ENCODE data around the gene MUC6. TPM values are rescaled to one million over a fixed set of nuclear protein-coding genes. Genes with fewer than 3 reads are reported as not detected.

Gene MUC6
- total RNA-seq (not detected), polyA plus RNA-seq (under 1 TPM; 0.01 to 0.07 TPM)
- long read RNA-seq, donor 1, partial matches to known transcripts = 0 of 1 reads
- long read RNA-seq, donor 1, other reads (novel, unspliced or antisense) = 1 of 1 reads
- long read RNA-seq, donor 2, partial matches to known transcripts = 0 of 3 reads
- long read RNA-seq, donor 2, other reads (novel, unspliced or antisense) = 3 of 3 reads
- long read RNA-seq, donor 3 = 0 reads

GRCh38 chr11:1036303-1036923 lies at the start of gene MUC6:
MUC6 (minus strand) TSS chr11:1036718; CDS start chr11:1036655, 63 bp downstream.
- Histone ChIP-seq H3K36me3 (no peaks in the 10 kb centered on the region), H3K4me1 (no peaks in the 10 kb centered on the region), H3K4me3 (no peak within 1 kb of the TSS), H3K27ac (no peak within 1 kb of the TSS), H3K9me3 (no peaks in the 10 kb centered on the region), H3K27me3 (peaks cover 0 to 36% (median 30%) of the 10 kb centered on the region in 7 donors)
- 48 to 68% methylated on average over 35 to 42 of the region's 42 CpGs for WGBS, 2 donors
- ATAC-seq (no peak), DNase-seq (no peak)
- TF ChIP-seq CTCF (IDR thresholded peaks at IDR 0.05) = no peak
- intact Hi-C loops (cut with DNase I) = no loop called here

DNA sequence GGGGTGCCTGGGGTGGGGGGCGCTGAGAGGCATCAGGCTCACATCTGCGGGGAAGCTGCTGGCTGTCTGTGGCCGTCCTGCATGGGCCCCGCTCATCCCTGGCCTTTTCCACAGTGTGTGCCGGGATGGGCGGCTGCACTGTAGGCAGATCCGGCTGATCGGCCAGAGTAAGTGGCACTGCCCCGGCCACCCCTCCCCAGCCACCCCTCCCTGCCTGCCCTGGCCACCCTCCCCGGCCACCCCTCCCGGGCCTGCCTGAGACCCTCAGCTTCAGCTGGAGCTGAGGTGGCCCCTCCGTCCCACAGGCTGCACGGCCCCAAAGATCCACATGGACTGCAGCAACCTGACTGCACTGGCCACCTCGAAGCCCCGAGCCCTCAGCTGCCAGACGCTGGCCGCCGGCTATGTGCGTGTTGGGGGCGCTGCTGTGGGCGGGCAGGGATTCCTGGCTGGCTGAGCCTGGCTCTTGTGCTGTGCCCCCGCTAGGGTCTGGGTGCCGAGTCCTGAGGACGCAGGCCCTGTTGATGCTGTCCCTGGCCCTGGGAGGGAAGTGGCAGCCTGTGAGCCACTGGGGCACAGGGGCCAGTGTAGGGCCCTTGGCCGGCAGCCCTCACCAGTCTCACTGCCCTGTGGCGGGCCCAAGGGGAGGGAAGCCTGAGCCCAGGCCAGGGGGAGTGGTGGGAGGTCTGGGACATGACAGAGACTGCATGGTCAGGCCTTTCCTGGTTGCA lies 49.1 kb upstream of the MUC6 start:
- H3K27me3 ChIP-seq = peaks cover 0 to 7% (median 0%) of the 10 kb centered on the region in 7 donors
- no peaks in the 10 kb centered on the region for H3K4me1 ChIP-seq
- peak in 1 of 8 donors; percentile 14 for ATAC-seq
- H3K4me3 ChIP-seq = no peak overlapping the region
- intact Hi-C loops (cut with DNase I) = no loop called here
- no peak for TF ChIP-seq CTCF (IDR thresholded peaks at IDR 0.05)
- WGBS, 2 donors = 84 to 85% methylated on average over 24 to 26 of the region's 26 CpGs
- no peaks in the 10 kb centered on the region for H3K9me3 ChIP-seq
- DNase-seq = peak in 1 of 2 donors; percentile 5
- H3K36me3 ChIP-seq = no peaks in the 10 kb centered on the region
- no peak overlapping the region for H3K27ac ChIP-seq

DNA sequence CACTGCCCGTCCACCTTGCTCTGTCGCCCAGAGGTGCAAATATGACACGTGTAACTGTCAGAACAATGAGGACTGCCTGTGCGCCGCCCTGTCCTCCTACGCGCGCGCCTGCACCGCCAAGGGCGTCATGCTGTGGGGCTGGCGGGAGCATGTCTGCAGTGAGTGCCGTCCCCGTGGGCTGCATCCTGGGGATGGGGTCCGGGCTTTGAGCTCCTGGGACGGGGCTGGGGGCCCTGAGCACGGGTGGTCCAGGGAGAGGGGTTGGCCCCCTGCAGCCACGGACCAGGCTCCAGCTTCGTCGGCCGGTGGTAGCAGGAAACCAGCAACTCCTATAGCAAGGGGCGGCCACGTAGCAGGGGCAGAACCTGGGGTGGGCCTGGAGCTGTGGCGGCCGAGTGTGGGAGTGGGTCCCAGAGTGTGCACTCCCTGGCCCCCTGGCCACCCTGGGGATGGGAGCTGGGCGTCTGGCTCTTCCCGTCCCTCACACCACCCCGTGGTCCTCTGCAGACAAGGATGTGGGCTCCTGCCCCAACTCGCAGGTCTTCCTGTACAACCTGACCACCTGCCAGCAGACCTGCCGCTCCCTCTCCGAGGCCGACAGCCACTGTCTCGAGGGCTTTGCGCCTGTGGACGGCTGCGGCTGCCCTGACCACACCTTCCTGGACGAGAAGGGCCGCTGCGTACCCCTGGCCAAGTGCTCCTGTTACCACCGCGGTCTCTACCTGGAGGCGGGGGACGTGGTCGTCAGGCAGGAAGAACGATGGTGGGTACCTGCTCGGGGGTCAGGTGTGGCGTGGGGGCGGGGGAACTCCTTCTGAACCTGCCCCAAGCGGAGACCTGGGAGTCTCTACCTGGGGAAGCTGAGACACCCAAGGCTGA lies 48.3 kb upstream of the MUC6 start:
- no peaks in the 10 kb centered on the region for H3K9me3 ChIP-seq
- ATAC-seq (no peak), DNase-seq (no peak)
- WGBS, 2 donors = 72 to 77% methylated on average over 47 to 49 of the region's 49 CpGs
- no peaks in the 10 kb centered on the region for H3K36me3 ChIP-seq
- no peaks in the 10 kb centered on the region for H3K4me1 ChIP-seq
- no peak for TF ChIP-seq CTCF (IDR thresholded peaks at IDR 0.05)
- no peak overlapping the region for H3K27ac ChIP-seq
- peaks cover 0 to 7% (median 0%) of the 10 kb centered on the region in 7 donors for H3K27me3 ChIP-seq
- intact Hi-C loops (cut with DNase I) = no loop called here
- H3K4me3 ChIP-seq = no peak overlapping the region

All from heart right ventricle (tissue), 16 donors.